Measurements from ENCODE around the gene ZNF804B.

The ZNF804B gene

DNA sequence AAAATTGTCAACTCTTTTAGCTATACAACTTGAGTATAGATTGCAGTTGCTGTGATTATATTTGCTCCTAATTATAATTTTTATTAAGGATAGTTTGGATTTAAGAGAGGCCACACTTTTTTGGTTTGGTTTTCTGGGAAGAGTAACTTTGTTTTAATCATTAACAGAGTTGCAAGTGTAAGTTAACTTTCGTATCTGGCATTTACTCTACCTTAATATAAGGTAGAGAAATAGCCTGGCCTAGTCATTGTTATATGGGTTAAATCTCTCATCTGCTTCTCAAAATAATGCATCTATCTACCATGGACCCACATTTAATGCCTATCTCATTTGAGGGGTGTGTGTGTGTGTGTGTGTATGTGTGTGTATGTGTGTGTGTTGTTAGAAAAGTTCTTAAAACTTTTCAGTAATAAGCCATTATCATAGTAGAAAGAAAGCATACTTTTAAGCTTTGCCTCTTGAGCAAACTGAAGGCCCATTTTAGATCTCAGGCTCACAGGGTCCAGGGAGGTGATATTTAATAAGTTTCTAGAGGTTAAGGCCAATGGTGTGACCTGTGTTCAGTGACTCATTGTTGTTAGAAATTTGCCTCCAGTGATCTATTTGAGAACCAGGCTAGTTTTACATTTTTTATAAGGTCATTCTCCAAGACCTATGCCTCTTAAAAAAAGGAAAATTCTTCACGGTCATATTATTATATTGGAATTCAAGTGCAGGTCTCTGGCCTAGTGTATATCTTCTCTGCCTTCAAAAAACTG, 47.0 kb downstream of the ZNF804B start:
- H3K4me3 Mint-ChIP-seq, result no peak overlapping the region
- TF ChIP-seq CTCF (IDR thresholded peaks at IDR 0.05; ENCODE audit: unreplicated experiment in 3 of 3), result no peak
- H3K9me3 Mint-ChIP-seq, result no peaks in the 10 kb centered on the region
- H3K27ac Mint-ChIP-seq, result peak overlapping the region; percentile 69 to 95 (median 70)
- H3K36me3 Mint-ChIP-seq (ENCODE audit: low read depth), result no peaks in the 10 kb centered on the region
- H3K4me1 Mint-ChIP-seq, result no peaks in the 10 kb centered on the region
- no peaks in the 10 kb centered on the region for H3K27me3 Mint-ChIP-seq (ENCODE audit: low read depth)

- no peaks in the 10 kb centered on the region for H3K27me3 Mint-ChIP-seq (ENCODE audit: low read depth)
- H3K36me3 Mint-ChIP-seq (ENCODE audit: low read depth), result no peaks in the 10 kb centered on the region
- H3K4me1 Mint-ChIP-seq, result no peaks in the 10 kb centered on the region
- peak overlapping the region in 1 of 3 experiments; percentile 11 for H3K27ac Mint-ChIP-seq
- H3K4me3 Mint-ChIP-seq, result no peak overlapping the region
- TF ChIP-seq CTCF (IDR thresholded peaks at IDR 0.05; ENCODE audit: unreplicated experiment in 3 of 3), result no peak
- no peaks in the 10 kb centered on the region for H3K9me3 Mint-ChIP-seq
These were observed 59.1 kb downstream of the ZNF804B start for GRCh38 chr7:88818552-88818951.

GRCh38 chr7:88826222-88826621, 66.7 kb downstream of the ZNF804B start:
- Mint-ChIP-seq H3K27me3 (ENCODE audit: low read depth) (no peaks in the 10 kb centered on the region), H3K36me3 (ENCODE audit: low read depth) (no peaks in the 10 kb centered on the region), H3K4me1 (no peaks in the 10 kb centered on the region), H3K4me3 (no peak overlapping the region), H3K27ac (no peak overlapping the region), H3K9me3 (no peaks in the 10 kb centered on the region)
- no peak for TF ChIP-seq CTCF (IDR thresholded peaks at IDR 0.05; ENCODE audit: unreplicated experiment in 3 of 3)

DNA sequence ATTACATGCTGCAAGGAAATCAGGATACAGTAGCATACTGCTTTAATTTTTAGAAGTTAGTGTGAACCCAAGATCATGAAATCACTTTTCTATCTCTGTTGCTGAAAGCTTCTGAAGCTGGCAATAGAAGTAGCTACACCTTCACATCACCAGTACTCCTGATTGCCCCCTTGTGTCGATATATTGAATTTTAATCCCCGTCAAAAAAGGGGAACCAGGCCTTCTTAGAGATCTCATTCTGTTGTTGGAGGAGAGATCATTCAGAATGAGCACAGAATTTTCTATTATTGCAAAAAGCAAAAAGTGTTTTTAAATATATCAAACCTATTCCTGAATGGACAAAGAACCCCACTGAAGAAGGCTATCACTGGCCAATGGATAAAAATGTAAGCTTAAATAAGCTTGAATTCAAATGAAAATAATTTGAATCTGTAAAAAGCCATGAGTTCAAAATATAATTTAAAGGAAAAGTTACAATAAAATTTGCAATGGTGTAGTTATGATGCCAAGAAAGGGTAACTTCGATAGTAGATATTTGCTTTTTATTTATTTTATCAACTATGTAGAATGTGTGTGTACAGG, 75.7 kb downstream of the ZNF804B start:
- Mint-ChIP-seq H3K9me3 (no peaks in the 10 kb centered on the region), H3K27me3 (ENCODE audit: low read depth) (no peaks in the 10 kb centered on the region), H3K27ac (no peak overlapping the region), H3K36me3 (ENCODE audit: low read depth) (no peaks in the 10 kb centered on the region), H3K4me3 (no peak overlapping the region), H3K4me1 (no peaks in the 10 kb centered on the region)
- TF ChIP-seq CTCF (IDR thresholded peaks at IDR 0.05; ENCODE audit: unreplicated experiment in 3 of 3), result peak; percentile 45 to 65 (median 48)

DNA sequence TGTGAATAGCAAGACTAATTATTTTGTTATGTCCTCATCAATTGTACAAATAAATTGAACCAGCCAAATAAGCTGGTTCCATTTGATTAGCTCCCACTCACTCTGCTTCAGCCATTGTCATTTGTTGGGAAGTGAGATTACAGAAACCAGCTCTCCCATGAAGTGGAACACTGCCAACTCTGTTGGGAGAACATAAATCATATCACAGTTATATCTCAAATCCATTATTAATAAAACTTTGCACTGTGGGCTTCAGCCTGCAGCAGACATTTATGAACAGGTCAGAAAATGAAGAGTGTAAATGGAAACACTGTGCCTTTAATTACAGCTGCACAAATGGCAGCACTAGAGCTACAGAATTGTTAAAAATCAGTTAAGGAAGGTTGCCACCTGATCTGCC, 82.7 kb downstream of the ZNF804B start:
- no peak for TF ChIP-seq CTCF (IDR thresholded peaks at IDR 0.05; ENCODE audit: unreplicated experiment in 3 of 3)
- H3K36me3 Mint-ChIP-seq (ENCODE audit: low read depth), result no peaks in the 10 kb centered on the region
- H3K4me1 Mint-ChIP-seq, result no peaks in the 10 kb centered on the region
- no peaks in the 10 kb centered on the region for H3K9me3 Mint-ChIP-seq
- H3K4me3 Mint-ChIP-seq, result no peak overlapping the region
- H3K27me3 Mint-ChIP-seq (ENCODE audit: low read depth), result no peaks in the 10 kb centered on the region
- H3K27ac Mint-ChIP-seq, result no peak overlapping the region

DNA sequence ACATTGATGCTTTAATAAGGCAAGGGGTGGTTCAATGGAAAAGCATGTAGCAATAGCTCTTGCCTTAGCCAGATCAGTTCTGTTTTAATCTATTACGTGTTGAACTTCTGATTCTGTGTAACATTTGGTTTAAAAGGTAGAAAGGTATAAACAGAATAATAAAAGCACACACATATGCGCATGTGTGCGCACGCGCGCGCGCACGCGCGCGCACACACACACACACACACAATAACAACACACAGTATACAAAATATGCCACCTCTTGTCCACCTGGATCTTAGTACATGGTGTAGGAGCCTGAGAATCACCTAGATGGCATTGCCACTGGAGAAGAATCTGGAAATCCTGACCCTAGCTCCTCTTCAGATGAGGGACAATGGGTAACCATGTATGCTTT, 85.6 kb downstream of the ZNF804B start:
- peaks cover 2% of the 10 kb centered on the region for H3K9me3 Mint-ChIP-seq
- H3K4me3 Mint-ChIP-seq, result no peak overlapping the region
- no peak for TF ChIP-seq CTCF (IDR thresholded peaks at IDR 0.05; ENCODE audit: unreplicated experiment in 3 of 3)
- no peaks in the 10 kb centered on the region for H3K36me3 Mint-ChIP-seq (ENCODE audit: low read depth)
- H3K4me1 Mint-ChIP-seq, result no peaks in the 10 kb centered on the region
- H3K27ac Mint-ChIP-seq, result no peak overlapping the region
- no peaks in the 10 kb centered on the region for H3K27me3 Mint-ChIP-seq (ENCODE audit: low read depth)

All from nephron (organoid).